ENCODE measurements around the gene TNS3.
"Not testable (repeated sequence)": the region's sequence is repeated elsewhere in the genome, so short reads cannot be mapped to it uniquely, and the experiment has no call there.

Gene TNS3

DNA sequence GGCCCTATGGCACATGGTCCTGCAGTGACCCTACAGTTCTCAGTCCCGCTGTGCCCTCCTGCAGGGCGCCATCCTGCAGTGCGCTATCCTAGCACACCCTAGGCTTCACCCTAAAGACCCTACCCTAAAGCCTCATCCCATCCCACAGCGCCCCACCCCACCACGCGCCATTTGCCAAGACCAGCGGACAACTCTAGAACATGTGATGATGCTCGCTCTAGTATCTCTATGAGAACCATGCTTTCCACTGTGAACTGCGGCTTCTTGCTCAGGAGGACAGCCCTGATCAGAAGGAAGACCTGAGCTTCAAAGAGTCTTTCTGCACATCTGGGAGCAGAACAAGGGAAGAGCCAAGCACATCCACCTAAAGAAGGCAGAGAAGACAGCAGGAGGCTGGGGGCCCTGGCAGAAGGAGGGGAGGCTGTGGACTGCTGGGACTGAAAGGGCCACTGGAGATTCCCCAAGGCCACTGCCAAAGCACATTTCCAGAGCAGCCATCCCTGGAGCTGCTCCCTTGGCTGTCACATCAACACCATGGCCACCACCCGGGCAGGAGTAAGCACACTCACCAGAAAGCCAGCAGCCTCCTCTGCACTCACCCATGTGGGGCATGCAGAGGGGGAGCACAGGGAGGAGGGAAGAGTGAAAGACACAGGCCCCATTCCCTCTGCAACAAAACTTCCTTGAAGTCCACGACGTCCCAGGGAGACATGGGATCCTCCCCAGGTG, 134.1 kb downstream of the TNS3 start:
- Histone ChIP-seq H3K9me3 (ENCODE audit: low read depth, low read length) (no peaks in the 10 kb centered on the region), H3K27ac (no peak overlapping the region), H3K36me3 (ENCODE audit: insufficient read depth, low read length) (no peaks in the 10 kb centered on the region), H3K9ac (ENCODE audit: insufficient read length) (no peak overlapping the region), H3K4me3 (no peak overlapping the region)
- DNase-seq (ENCODE audit: low read depth, low spot score) = no peak
- TF ChIP-seq EZH2 (IDR thresholded peaks at IDR 0.05) = no peak
- no peak for TF ChIP-seq POLR2AphosphoS5 (IDR thresholded peaks at IDR 0.05; ENCODE audit: borderline replicate concordance, low read depth, low read length)

DNA sequence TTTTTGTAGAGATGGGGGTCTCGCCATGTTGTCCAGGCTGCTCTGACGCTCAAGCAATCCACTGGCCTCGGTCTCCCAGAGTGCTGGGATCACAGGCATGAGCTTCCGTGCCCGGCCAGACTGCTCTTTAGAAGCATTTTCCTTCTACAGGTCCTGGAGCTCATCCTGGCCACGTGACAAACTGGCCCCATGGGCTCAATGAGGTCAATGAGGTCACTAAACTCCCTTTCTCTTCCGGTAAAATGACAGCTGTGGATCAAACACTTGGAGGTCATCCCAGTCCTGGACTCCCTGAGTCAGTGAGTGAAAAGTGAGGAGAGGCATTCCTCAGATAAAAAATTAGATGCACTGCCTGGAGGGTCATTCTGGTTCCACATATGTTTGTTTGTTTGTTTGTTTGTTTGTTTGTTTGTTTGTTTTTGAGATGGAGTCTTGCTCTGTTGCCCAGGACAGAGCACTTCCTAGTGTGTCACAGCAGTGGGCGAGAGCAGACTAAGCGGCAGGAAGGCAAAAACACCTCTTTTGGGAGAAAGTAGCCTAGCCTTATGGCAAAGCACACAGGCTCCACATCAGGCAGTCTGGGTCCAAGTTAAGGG, 134.9 kb downstream of the TNS3 start:
- no peak for DNase-seq (ENCODE audit: low read depth, low spot score)
- Histone ChIP-seq H3K36me3 (ENCODE audit: insufficient read depth, low read length) (no peaks in the 10 kb centered on the region), H3K9me3 (ENCODE audit: low read depth, low read length) (no peaks in the 10 kb centered on the region), H3K4me3 (no peak overlapping the region), H3K9ac (ENCODE audit: insufficient read length) (no peak overlapping the region), H3K27ac (no peak overlapping the region)
- TF ChIP-seq FOXP2 (optimal IDR thresholded peaks at IDR 0.05; ENCODE audit: control extremely low read depth, extremely low read length, insufficient read depth) = no peak
- no peak for TF ChIP-seq POLR2AphosphoS5 (IDR thresholded peaks at IDR 0.05; ENCODE audit: borderline replicate concordance, low read depth, low read length)
- no peak for TF ChIP-seq EZH2 (IDR thresholded peaks at IDR 0.05)

DNA sequence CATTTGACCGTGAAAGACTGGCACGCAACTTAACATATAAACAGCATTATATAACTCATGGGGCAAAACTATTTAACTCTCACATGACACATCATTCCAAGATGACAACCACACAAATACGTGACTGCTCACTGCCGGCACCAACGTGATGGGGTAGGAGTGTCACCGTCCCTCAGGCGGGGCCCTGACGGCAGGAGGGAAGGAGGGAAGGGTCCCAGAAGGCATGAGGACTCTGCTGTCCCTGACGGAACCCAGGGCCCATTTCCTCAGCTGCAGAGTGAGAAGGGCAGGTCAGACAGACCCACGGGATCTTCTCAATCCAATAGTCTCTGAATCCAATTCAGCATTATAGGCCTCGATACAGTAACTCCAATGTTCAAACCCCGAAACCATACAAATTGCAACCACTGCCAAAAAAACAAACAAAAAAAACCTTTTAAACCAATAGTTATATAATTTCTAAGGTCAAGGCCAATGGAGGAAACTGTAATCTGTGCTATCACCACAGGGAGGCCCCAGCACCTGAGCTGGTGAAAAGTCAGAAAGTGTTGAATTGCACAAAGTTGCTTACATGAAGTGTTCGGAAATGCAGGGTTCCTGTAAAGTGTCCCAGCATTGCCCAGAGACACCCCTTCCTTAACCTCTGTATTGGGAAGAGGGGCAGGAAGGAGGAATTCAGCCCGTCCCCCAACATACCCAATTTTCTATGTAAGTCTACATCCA, 137.4 kb downstream of the TNS3 start:
- H3K4me3 ChIP-seq = no peak overlapping the region
- TF ChIP-seq EZH2 (IDR thresholded peaks at IDR 0.05) = no peak
- TF ChIP-seq FOXP2 (optimal IDR thresholded peaks at IDR 0.05; ENCODE audit: control extremely low read depth, extremely low read length, insufficient read depth) = no peak
- TF ChIP-seq POLR2AphosphoS5 (IDR thresholded peaks at IDR 0.05; ENCODE audit: borderline replicate concordance, low read depth, low read length) = no peak
- no peak overlapping the region for H3K9ac ChIP-seq (ENCODE audit: insufficient read length)
- H3K36me3 ChIP-seq (ENCODE audit: insufficient read depth, low read length) = no peaks in the 10 kb centered on the region
- H3K9me3 ChIP-seq (ENCODE audit: low read depth, low read length) = no peaks in the 10 kb centered on the region
- H3K27ac ChIP-seq = no peak overlapping the region
- DNase-seq (ENCODE audit: low read depth, low spot score) = no peak

DNA sequence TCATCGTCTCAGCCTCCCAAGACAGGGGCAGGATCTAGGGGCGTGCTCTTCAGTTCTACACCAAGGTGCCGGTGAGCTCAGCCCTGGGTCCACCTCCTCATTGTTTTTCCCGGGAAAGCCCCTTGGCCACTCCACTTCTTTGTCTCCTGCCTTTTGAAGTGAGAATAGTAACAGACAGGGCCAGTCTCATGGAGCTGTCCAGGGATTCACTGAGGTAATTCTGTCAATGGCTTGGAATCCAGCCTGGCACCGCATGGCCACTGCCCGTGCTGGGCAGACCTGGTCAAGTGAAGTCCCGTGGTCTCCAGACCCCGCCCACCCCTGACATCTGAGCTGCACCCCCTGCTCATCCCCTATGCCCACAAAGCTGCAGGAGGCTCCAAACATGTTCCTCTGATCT, 138.9 kb downstream of the TNS3 start:
- Histone ChIP-seq H3K36me3 (ENCODE audit: insufficient read depth, low read length) (no peaks in the 10 kb centered on the region), H3K27ac (no peak overlapping the region), H3K9ac (ENCODE audit: insufficient read length) (no peak overlapping the region), H3K4me3 (no peak overlapping the region), H3K9me3 (ENCODE audit: low read depth, low read length) (no peaks in the 10 kb centered on the region)
- TF ChIP-seq FOXP2 (optimal IDR thresholded peaks at IDR 0.05; ENCODE audit: control extremely low read depth, extremely low read length, insufficient read depth) (no peak), POLR2AphosphoS5 (IDR thresholded peaks at IDR 0.05; ENCODE audit: borderline replicate concordance, low read depth, low read length) (no peak), EZH2 (IDR thresholded peaks at IDR 0.05) (no peak)
- DNase-seq (ENCODE audit: low read depth, low spot score) = no peak

DNA sequence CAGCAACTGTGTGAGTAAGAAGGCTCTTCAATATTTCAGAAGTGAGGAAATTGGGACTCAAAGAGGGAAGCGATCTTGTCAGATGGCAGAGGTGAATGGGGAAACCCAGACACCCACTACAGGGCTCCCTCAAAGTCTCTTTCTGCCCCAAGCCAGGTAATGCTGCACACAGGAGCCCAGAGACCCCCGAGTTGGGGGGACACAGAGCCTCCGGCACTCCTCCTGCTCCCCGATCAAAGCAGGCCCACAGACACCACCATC, 139.4 kb downstream of the TNS3 start:
- Histone ChIP-seq H3K9ac (ENCODE audit: insufficient read length) (no peak overlapping the region), H3K36me3 (ENCODE audit: insufficient read depth, low read length) (no peaks in the 10 kb centered on the region), H3K9me3 (ENCODE audit: low read depth, low read length) (no peaks in the 10 kb centered on the region), H3K4me3 (no peak overlapping the region), H3K27ac (no peak overlapping the region)
- TF ChIP-seq EZH2 (IDR thresholded peaks at IDR 0.05) (no peak), FOXP2 (optimal IDR thresholded peaks at IDR 0.05; ENCODE audit: control extremely low read depth, extremely low read length, insufficient read depth) (no peak), POLR2AphosphoS5 (IDR thresholded peaks at IDR 0.05; ENCODE audit: borderline replicate concordance, low read depth, low read length) (no peak)
- DNase-seq (ENCODE audit: low read depth, low spot score) = no peak

DNA sequence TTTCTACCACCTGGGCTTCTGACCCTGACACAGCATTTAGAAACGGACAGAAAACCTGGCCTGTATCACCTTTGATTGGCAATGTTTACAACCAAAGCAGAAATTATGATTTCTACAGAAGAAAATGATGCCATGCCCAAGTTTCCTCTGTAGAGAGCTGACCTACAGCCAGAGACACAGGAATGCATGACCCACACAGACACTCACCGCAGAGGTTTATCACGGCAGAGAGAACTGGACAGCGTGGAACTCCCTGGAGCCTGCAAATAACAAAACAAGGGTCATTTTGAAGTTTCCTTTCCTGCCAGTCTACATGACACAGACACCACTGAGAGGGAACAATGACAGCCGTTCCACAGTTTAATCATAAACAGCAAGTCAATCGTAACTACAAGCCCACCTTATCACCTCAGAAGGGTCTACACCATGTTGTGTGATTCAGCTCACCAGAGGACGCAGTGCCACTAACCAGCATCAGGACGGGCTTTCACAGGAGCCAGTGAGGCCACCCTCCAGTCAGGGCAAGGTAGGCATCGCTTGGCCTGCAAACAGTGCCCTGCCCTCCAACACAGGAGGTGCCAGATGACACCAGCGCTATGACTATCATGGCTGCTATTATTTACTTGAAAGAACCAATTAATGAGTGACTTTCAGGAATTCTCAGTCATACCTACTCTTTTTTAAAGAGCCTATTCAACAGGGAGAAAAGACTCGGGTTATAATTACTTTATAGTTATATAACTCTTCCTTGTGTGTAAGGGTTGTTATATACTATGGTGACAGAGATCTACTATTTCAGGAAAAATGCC, 139.9 kb downstream of the TNS3 start:
- H3K36me3 ChIP-seq (ENCODE audit: insufficient read depth, low read length) = no peaks in the 10 kb centered on the region
- no peak overlapping the region for H3K9ac ChIP-seq (ENCODE audit: insufficient read length)
- no peaks in the 10 kb centered on the region for H3K9me3 ChIP-seq (ENCODE audit: low read depth, low read length)
- no peak overlapping the region for H3K27ac ChIP-seq
- H3K4me3 ChIP-seq = no peak overlapping the region
- DNase-seq (ENCODE audit: low read depth, low spot score) = no peak
- TF ChIP-seq POLR2AphosphoS5 (IDR thresholded peaks at IDR 0.05; ENCODE audit: borderline replicate concordance, low read depth, low read length) (no peak), EZH2 (IDR thresholded peaks at IDR 0.05) (no peak), FOXP2 (optimal IDR thresholded peaks at IDR 0.05; ENCODE audit: control extremely low read depth, extremely low read length, insufficient read depth) (no peak)

DNA sequence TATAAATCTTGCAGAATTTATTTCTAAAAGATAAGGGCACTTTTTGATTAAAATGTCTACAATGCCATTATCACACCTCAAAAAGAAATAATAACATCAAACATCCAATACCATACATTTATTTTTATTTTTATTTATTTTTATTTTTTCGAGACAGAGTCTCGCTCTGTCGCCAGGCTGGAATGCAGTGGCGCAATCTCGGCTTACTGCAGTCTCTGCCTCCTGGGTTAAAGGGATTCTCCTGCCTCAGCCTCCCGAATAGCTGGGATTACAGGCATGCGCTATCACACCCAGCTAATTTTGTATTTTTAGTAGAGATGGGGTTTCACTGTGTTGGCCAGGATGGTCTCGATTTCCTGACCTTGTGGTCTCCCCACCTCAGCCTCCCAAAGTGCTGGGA, 140.9 kb downstream of the TNS3 start:
- not testable (repeated sequence) for H3K9ac ChIP-seq (ENCODE audit: insufficient read length); DNase-seq (ENCODE audit: low read depth, low spot score); H3K36me3 ChIP-seq (ENCODE audit: insufficient read depth, low read length); H3K9me3 ChIP-seq (ENCODE audit: low read depth, low read length); H3K4me3 ChIP-seq; H3K27ac ChIP-seq

DNA sequence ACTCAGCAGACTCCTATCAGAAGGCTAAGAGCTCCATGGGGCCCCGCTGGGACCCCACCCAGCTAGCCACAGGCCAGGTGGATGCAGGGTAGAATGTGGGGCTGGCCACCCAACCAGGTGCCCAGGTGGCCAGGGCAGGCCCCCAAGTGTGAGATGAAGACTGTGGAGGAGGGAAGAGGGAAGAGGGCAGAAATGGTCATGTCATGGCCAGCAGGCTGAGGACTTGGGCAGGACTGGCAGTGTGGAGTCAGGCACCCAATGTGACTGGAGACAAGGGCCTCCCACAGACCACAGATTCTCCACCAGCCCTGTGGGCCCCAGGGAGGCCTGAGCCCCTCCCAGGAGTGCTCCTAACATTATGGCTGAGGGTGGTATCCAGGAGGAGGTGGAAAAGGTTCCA, 141.6 kb downstream of the TNS3 start:
- Histone ChIP-seq H3K36me3 (ENCODE audit: insufficient read depth, low read length) (no peaks in the 10 kb centered on the region), H3K9ac (ENCODE audit: insufficient read length) (no peak overlapping the region), H3K4me3 (no peak overlapping the region), H3K9me3 (ENCODE audit: low read depth, low read length) (no peaks in the 10 kb centered on the region), H3K27ac (no peak overlapping the region)
- no peak for TF ChIP-seq POLR2AphosphoS5 (IDR thresholded peaks at IDR 0.05; ENCODE audit: borderline replicate concordance, low read depth, low read length)
- TF ChIP-seq EZH2 (IDR thresholded peaks at IDR 0.05) = no peak
- TF ChIP-seq FOXP2 (optimal IDR thresholded peaks at IDR 0.05; ENCODE audit: control extremely low read depth, extremely low read length, insufficient read depth) = no peak
- no peak for DNase-seq (ENCODE audit: low read depth, low spot score)
